GM12892 (cell line): Measurements from ENCODE around the gene RANBP1.

Experiments
- POLR2A ChIP-seq: IDR thresholded peaks from 2 replicates; pipeline ENCODE4 v1.6.1; 2011; ENCODE audit warnings: low read depth, low read length, control low read depth
- TAF1 ChIP-seq: IDR thresholded peaks from 2 replicates; pipeline ENCODE4 v1.6.1; 2011; ENCODE audit warnings: low read depth, mild to moderate bottlenecking, control low read depth, low read length, borderline replicate concordance

DNA sequence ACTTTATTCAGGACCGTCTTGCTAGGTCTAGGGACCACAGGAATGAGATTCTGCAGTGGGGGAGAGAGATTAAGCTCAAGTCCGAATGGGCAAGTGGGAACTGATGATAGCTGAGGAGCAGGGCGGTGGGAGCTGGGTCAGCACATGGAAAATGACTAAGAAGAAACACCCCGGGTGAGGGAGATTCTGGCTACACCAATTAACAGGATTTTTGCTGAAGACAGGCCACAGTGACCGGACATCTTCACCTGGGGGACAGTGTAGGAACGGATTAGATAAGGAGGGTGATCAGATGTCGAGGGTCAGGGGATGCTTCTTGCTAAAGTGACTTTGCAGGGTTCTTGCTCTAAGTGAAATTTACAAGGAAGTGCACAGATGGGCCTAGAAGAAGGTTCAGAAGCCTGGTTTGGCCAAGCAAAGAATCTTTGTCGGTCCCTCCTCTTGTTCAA lies 44.4 kb upstream of the RANBP1 start:
- no peak for TF ChIP-seq POLR2A
- no peak for TF ChIP-seq TAF1
